Bronchial epithelial cell (primary cell): ENCODE measurements around the gene RPRD1B. TPM values are rescaled to one million over a fixed set of nuclear protein-coding genes. Genes with fewer than 3 reads are reported as not detected.

ENCODE experiments used
- DNase-seq: peaks from one replicate; pipeline ENCODE4 v3.0.0-alpha.2; 2010; ENCODE audit warnings: low read depth
- FAIRE-seq: peaks from 2 replicates; lab custom pipeline; 2011; peaks lifted over from hg19 to GRCh38; lab: Jason Lieb, UNC
- H3K27me3 ChIP-seq: 2 replicates; pipeline ENCODE4 v1.5.1; 2011; ENCODE audit warnings: low read length; ENCODE audit not compliant: control insufficient read depth, insufficient read depth
- H3K36me3 ChIP-seq: 2 replicates; pipeline ENCODE4 v1.5.1; 2011; ENCODE audit warnings: low read length; ENCODE audit not compliant: control insufficient read depth, insufficient read depth
- H3K4me3 ChIP-seq: 2 replicates; pipeline ENCODE4 v1.5.1; 2011; ENCODE audit warnings: mild to moderate bottlenecking, low read depth, low read length, control low read depth
- CTCF ChIP-seq: IDR thresholded peaks from 2 replicates; pipeline ENCODE4 v1.5.1; 2011; ENCODE audit warnings: mild to moderate bottlenecking, moderate library complexity, low read length, control low read depth, inconsistent platforms; ENCODE audit not compliant: insufficient read depth, severe bottlenecking
- total RNA-seq: library from RNA; depleted of rRNA; stranded (reverse); fragments of >200 nt; gene quantifications from 2 replicates; pipeline ENCODE4 v1.2.1, GENCODE V29; 2014

RPRD1B gene
- total RNA-seq, 1 donor from 2014 or later, result 18.7 TPM

- no peak overlapping the region for H3K4me3 ChIP-seq
- no peak for TF ChIP-seq CTCF
- H3K36me3 ChIP-seq, result no peaks in the 10 kb centered on the region
- DNase-seq, result peak; percentile 39
- H3K27me3 ChIP-seq, result no peaks in the 10 kb centered on the region
- FAIRE-seq, result no peak
Measured at GRCh38 chr20:38114353-38114791, 80.8 kb downstream of the RPRD1B start.

DNA sequence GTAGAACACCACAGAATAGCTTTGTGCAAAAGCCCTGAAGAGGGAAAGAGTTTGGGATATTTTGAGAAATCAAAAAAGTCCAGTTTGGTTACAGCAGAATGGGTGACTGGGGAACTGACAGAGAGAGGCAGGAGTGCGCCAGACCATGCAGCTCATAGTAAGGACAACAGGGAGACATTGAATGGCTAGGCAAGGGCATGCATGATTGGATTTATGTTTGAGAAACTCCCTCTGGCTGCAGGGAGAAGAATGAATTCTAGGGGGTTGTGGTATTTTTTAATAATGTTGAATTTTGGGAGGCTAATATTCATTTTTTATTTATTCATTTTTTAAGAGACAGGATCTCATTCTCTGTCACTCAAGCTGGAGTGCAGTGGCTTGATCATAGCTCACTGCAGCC is 81.7 kb downstream of the RPRD1B start:
- TF ChIP-seq CTCF, result no peak
- no peak for DNase-seq
- Histone ChIP-seq H3K36me3 (no peaks in the 10 kb centered on the region), H3K4me3 (no peak overlapping the region), H3K27me3 (no peaks in the 10 kb centered on the region)
- FAIRE-seq, result no peak

- FAIRE-seq (no peak), DNase-seq (no peak)
- Histone ChIP-seq H3K4me3 (no peak overlapping the region), H3K36me3 (no peaks in the 10 kb centered on the region), H3K27me3 (no peaks in the 10 kb centered on the region)
- no peak for TF ChIP-seq CTCF
Measured at GRCh38 chr20:38115896-38116295, 82.3 kb downstream of the RPRD1B start.

- TF ChIP-seq CTCF, result no peak
- peak; percentile 50 for DNase-seq
- Histone ChIP-seq H3K36me3 (no peaks in the 10 kb centered on the region), H3K4me3 (no peak overlapping the region), H3K27me3 (no peaks in the 10 kb centered on the region)
- FAIRE-seq, result no peak
Measured at GRCh38 chr20:38116409-38117165, 83.0 kb downstream of the RPRD1B start.

- no peaks in the 10 kb centered on the region for H3K27me3 ChIP-seq
- no peak overlapping the region for H3K4me3 ChIP-seq
- no peaks in the 10 kb centered on the region for H3K36me3 ChIP-seq
- FAIRE-seq, result no peak
- no peak for TF ChIP-seq CTCF
- DNase-seq, result no peak
Measured at GRCh38 chr20:38117205-38117604, 83.7 kb downstream of the RPRD1B start.
